Effector CD8-positive, alpha-beta T cell (primary cell): ENCODE measurements around the gene DNPH1.

Experiments
- DNase-seq: peaks from one replicate; lab custom pipeline; 2025; lab: John Stamatoyannopoulos, UW

Gene DNPH1

GRCh38 chr6:43246301-43247113 is 17.2 kb upstream of the DNPH1 start:
- DNase-seq: no peak

DNA sequence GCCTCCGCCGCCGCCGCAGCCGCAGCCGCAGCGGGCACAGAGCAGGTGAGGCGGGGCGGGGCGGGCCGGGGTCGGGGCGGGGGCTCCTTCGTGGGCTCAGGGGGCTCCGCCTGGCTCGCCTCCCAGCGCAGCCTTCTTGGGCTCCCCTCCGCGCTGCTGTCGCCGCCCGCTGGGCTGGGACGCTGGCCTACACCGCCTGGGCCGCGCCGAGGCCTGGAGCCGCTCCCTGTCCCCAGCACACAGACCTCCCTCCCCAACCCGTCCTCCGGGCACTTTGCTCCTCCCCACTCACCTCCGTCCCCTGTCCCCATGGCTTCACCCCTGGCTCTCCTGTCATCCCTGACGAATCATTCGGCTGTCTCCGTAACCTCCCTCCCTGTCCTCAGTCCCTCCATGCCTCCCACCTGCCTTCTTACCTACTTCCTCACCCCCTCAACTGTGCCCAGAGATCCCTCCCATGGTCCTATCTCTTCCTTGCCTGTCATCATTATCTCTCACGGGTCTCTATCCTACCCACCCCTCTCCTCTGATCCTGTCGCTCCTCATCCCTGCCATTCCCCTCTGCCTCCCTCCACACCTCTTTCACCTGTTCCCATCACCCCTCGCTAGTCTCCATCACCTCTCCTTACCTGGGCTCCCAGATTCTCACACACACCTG is 14.5 kb upstream of the DNPH1 start:
- DNase-seq: no peak

DNA sequence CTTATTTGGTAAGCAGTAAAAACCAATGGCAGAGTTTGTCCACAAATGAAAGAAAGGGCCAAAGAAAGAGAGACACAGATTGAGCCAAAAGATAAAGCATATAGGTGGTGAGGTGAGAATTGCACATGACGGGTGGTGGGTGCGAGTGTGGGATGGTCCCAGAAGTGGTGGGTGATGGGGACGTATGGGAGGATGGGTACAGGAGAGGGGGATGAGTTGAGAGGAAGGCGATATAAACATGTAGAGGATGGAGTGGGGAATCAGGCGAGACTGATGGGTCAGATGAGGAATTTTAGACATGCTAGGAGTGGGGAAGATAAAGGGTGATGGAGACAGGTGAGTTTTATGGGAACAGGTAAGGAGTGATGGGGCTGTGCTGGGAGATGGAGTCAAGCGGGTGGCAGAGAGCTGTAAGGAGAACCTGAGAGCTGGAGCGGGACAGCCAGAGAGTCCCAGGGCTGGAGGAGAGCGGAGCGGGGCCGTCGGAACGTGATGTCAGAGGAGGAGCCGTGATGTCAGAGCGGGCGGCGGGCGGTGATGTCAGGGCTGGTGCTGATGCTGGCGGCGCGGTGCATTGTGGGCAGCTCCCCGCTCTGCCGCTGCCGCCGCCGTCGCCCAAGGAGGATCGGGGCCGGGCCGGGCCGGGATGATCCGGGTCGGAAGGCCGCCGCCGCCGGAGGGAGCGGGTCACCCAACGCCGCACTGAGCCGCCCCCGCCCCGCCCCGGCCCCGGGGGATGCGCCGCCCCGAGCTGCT is 13.8 kb upstream of the DNPH1 start, which contains the start of gene TTBK1:
TTBK1 (plus strand) TSS at position 574 of the 756 bp plus-strand sequence. CDS start 3,180 bp downstream, outside the sequence.
- peak; percentile 16 for DNase-seq

DNA sequence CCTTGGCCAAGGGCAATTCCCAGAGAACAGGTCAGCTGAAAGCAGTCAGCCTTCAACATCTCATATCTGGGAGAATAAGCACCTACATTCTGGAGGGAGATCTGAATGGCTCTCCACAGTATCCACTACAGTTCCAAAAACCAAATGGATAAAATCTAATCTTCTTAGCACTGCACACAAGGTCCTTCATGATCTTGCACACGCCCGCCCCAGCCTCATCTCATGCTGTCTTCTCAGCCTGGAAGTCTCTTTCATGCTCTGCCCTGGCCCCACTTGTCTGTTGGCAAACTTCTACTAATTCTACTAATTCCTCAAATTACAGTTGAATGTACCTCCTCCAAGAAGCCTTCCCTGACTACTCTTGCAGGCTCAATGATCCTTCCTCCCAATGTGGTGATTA is 12.2 kb upstream of the DNPH1 start:
- no peak for DNase-seq

GRCh38 chr6:43240950-43241349 is 11.7 kb upstream of the DNPH1 start:
- no peak for DNase-seq

- no peak for DNase-seq
Observed at GRCh38 chr6:43239054-43239453, 9.8 kb upstream of the DNPH1 start.

GRCh38 chr6:43235841-43236240 is 6.6 kb upstream of the DNPH1 start:
- DNase-seq: no peak

- DNase-seq: no peak
Observed at GRCh38 chr6:43231735-43232450, 2.6 kb upstream of the DNPH1 start.

DNA sequence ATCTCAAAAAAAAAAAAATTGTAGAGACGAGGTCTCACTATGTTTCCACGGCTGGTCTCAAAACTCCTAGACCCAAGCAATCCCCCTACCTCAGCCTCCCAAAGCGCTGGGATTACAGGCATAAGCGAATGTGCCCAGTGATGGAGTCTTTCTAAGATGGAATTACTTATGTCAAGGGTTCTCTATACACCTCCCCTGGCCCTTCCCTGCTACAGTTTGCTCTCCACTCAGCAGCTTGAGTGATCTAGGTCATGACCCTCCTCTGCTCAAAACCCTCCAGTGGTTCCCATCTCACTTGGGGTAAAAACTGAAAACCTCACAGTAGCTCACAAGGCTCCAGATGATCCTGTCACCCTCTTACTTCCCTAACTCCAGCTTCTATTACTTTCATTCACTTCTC is 1.8 kb upstream of the DNPH1 start:
- no peak for DNase-seq

- DNase-seq: no peak
Observed at GRCh38 chr6:43229803-43230620, 731 bp upstream of the DNPH1 start.

DNA sequence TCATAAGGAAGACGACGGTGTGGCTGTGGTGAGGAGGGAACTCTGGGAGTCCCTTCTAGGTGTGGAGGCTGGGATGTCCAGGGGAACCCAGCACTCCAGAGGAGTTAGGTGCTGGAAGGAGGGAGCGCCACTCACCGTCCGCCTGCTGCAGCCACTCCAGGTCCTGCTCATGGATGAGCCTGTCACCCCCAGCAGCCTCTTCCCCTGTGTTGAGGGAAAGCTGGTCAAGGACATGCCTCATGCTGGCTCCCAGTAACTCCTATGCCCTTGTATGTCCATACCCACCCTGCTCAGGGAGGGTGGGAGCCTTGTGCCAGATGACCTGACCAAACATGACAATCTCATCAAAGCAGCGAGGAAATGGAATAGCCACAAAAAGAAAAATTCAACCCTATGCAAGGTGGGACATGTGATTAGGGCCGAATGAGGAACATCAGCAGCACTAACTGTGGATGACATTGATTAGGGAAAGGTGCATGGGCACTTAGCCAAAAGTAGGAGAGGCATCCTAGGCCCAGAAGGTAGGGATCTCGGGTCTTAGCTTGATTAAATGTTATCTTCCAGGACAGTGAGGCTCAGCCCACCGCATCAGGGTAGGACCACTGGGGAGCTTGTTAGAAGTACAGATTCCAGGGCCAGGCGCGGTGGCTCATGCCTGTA is 3.0 kb downstream of the DNPH1 start:
- DNase-seq: no peak

GRCh38 chr6:43223175-43223574 is 6.1 kb downstream of the DNPH1 start:
- DNase-seq: no peak

- no peak for DNase-seq
Observed at GRCh38 chr6:43222418-43223059, 6.7 kb downstream of the DNPH1 start.

- no peak for DNase-seq
Observed at GRCh38 chr6:43221046-43221972, 8.0 kb downstream of the DNPH1 start.

DNA sequence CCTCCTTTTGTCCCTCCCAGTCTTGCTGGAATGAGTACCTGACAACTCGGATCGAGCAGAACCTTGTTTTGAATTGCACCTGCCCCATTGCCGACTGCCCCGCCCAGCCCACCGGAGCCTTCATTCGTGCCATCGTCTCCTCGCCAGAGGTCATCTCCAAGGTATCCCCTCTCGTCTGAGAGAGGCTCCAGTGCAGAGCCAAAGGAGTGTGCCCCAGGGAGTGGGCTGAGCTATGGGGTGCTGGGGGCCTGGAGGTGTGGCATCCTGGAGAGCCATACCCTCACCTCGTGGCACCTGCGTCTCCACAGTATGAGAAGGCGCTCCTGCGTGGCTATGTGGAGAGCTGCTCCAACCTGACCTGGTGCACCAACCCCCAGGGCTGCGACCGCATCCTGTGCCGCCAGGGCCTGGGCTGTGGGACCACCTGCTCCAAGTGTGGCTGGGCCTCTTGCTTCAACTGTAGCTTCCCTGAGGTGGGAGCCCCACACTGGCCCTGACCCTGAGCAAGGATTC is 8.8 kb downstream of the DNPH1 start:
- DNase-seq: no peak

GRCh38 chr6:43219814-43220213 is 9.5 kb downstream of the DNPH1 start:
- DNase-seq: no peak

GRCh38 chr6:43219119-43219518 is 10.2 kb downstream of the DNPH1 start:
- DNase-seq: no peak

DNA sequence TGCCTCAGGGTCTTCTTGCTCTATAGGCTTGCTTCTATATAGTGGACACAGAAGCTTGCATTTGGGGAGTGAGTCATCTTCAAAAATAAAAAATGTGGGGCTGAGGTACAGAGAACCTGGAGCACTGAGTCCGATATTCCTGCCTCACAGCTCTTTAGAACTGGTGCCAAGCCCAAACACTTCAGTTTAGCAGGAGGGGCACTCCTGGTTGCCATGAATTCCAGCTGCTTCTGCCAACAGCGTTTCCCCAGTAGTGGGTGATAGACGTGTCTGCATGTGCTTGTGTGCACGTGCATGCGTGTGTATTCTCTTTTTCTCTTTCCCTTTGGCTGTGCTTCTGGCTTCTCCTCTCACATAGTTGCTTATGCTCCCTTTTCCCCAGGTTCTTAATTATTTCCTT is 11.9 kb downstream of the DNPH1 start:
- DNase-seq: no peak

GRCh38 chr6:43216200-43216599 is 13.1 kb downstream of the DNPH1 start:
- no peak for DNase-seq
